ENCODE data around the gene SPPL2C. TPM values are rescaled to one million over a fixed set of nuclear protein-coding genes. Genes with fewer than 3 reads are reported as not detected.

The SPPL2C gene
- total RNA-seq, 4 donors from 2014 or later, result not detected

DNA sequence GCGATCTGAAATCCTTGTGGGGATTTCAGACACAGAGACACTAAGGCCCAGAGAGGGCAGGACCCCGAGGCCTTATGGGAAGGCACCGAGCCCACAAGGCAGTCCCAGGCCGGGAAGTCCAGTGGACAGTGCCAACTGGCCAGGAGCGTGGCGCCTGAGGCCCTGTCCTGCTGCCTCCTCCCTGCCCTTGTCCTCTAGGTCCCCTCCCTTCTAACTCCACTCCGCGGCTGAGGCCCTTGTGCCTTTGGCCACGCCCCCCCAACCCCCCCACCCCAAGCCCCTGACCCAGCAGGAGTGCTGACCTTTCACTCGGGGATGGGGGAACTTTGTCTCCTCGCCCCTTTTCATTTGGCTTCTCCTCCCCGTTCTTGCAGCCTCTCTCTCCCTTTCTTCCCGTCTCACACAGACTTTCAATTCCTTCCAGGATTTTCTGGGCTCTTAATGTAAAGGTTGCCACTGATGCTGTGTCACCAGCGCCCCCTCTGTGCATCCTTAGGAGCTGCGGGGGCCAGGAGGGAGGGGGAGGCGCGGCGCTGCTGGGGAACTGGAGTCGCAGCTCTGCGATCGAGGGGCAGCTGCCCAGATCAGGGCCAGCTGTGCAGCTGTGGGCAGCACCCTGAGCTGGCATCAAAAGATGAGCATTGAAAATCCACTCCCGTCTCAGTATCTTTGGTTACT lies 31.5 kb upstream of the SPPL2C start:
- ATAC-seq (ENCODE audit: low FRiP score) (no peak), DNase-seq (ENCODE audit: low spot score) (no peak)
- TF ChIP-seq, protein P1, sequence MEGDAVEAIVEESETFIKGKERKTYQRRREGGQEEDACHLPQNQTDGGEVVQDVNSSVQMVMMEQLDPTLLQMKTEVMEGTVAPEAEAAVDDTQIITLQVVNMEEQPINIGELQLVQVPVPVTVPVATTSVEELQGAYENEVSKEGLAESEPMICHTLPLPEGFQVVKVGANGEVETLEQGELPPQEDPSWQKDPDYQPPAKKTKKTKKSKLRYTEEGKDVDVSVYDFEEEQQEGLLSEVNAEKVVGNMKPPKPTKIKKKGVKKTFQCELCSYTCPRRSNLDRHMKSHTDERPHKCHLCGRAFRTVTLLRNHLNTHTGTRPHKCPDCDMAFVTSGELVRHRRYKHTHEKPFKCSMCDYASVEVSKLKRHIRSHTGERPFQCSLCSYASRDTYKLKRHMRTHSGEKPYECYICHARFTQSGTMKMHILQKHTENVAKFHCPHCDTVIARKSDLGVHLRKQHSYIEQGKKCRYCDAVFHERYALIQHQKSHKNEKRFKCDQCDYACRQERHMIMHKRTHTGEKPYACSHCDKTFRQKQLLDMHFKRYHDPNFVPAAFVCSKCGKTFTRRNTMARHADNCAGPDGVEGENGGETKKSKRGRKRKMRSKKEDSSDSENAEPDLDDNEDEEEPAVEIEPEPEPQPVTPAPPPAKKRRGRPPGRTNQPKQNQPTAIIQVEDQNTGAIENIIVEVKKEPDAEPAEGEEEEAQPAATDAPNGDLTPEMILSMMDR (IDR thresholded peaks at IDR 0.05), result no peak

DNA sequence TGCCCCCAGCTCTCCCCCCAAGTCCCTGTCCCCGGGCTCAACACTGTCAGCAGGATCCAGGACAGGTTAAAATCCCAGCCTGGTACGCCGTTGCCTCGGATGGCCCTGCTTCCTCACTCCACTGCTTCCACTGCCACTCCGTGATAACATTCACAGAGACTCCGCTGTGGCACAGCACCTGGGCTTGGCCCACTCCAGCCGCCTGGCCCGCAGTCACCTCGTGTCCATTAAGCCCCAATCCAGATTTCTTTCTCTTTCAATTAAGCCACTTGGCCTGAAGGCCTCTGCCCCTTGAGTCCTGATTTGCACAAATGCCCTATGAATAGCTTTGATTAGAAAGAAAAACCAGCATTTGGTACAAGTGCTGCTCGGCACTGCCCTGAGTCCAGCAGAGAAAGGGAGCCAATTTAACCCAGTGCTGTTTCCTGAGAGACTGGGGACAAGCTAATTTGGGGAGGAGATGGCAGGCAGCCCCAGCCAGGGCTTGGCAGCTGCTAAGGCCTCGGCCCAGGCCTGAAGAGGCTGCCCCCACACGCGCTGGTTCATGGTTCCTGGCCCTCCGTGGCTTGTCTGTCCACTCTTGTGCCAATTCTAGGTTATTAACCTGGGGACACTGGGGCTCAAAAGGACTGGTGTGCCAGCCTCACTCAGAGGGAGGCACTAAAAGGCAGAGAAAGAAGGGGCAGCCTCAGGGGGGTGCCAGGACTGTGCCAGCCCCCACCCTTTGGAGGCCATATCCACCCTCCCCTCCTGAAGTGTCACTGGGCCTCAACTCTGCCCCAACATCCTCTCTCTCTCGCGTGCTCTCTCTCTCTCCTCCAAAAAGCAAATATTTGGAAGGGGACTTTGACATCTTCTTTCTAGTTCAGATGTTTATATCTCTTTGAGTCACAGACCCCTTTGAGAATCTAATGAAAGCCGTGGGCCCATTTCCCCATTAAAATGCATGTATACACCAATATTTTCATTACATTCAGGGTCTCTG lies 29.8 kb upstream of the SPPL2C start:
- no peak for ATAC-seq (ENCODE audit: low FRiP score)
- DNase-seq (ENCODE audit: low spot score), result no peak
- TF ChIP-seq, protein P1 (IDR thresholded peaks at IDR 0.05), result no peak

DNA sequence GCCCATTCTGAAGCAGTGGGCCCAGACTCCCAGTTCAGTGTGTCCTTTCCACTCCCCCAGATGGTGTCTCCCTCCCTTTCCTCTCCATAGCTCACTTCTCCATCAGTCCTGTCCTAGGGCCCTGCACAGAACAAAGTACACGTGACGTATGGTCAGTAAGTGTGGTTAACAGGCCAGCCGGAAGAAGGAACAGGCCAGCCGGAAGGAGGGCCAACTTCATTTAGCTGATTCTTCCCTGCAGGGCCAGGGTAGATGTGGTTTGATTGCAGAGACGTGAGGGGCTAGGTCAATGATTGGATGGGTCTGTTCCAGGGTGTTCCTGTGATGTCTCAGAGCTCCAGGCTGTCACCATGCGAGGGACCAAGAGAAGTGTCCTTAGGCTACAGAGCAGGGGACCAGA lies 28.9 kb upstream of the SPPL2C start:
- no peak for ATAC-seq (ENCODE audit: low FRiP score)
- DNase-seq (ENCODE audit: low spot score), result no peak
- TF ChIP-seq, protein P1 (IDR thresholded peaks at IDR 0.05), result no peak

DNA sequence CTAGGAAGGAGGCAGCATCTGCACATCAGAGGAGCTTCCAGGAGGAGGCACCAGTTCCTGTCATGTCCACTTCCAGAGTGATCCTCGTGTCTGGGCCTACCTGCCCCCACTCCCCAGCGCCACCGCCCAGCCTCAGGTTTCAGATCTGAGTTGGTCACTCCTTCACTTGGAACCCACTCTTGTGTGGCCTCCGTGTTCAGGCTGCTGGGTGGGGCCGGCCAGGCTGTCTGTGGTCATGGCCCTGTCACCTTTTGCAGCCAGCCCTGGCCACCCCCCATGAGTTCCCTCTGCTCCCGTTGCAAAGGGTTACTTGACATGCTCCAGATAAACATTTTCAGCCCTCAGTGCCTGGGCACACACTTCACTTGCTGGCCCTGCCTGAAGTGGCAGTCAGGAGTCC lies 26.6 kb upstream of the SPPL2C start:
- TF ChIP-seq, protein P1 (IDR thresholded peaks at IDR 0.05), result no peak
- DNase-seq (ENCODE audit: low spot score), result no peak
- ATAC-seq (ENCODE audit: low FRiP score), result no peak

DNA sequence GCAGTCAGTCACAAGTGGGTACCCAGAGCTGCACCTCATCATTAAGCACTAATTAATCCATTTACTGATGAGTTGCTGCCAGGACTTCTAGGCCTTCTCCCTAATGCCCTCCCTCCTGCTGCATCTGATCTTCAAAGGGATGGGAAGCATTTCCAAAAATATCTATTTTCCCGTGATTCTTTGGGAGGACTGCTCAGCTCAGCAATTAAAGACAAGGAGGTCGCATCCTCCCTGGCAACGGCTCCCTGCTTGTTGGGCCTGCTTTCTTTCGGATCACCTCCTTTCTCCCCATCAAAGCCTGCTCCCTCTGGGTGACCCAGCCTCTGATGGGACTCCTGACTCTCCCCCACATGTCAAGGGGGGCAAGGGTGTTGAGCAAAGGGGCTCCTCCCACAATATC lies 26.0 kb upstream of the SPPL2C start:
- TF ChIP-seq, protein P1 (IDR thresholded peaks at IDR 0.05), result no peak
- DNase-seq (ENCODE audit: low spot score) (no peak), ATAC-seq (ENCODE audit: low FRiP score) (no peak)

DNA sequence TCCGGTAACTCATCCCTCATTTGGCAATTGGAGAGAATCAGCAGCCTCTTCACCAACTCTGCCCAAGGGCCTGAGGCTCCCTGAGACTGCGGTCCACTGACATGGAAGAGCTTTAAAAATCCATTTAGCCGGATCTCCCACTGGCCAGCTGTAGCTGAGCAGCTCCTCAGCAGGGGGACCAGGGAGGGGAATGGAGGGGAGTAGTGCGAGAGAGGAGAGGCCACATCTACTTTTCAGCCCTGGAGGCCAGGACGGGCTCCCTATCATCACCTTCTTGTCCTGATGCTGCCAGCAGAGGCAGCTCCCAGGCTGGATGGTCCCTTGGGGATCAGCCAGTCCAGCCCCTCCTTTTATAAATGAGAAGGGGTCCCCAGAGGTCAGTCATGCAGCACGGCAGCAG lies 25.0 kb upstream of the SPPL2C start:
- TF ChIP-seq, protein P1 (IDR thresholded peaks at IDR 0.05), result no peak
- ATAC-seq (ENCODE audit: low FRiP score) (no peak), DNase-seq (ENCODE audit: low spot score) (no peak)

All from omental fat pad (tissue), 4 donors.